ENCODE results near the gene CAMSAP1.

DNA sequence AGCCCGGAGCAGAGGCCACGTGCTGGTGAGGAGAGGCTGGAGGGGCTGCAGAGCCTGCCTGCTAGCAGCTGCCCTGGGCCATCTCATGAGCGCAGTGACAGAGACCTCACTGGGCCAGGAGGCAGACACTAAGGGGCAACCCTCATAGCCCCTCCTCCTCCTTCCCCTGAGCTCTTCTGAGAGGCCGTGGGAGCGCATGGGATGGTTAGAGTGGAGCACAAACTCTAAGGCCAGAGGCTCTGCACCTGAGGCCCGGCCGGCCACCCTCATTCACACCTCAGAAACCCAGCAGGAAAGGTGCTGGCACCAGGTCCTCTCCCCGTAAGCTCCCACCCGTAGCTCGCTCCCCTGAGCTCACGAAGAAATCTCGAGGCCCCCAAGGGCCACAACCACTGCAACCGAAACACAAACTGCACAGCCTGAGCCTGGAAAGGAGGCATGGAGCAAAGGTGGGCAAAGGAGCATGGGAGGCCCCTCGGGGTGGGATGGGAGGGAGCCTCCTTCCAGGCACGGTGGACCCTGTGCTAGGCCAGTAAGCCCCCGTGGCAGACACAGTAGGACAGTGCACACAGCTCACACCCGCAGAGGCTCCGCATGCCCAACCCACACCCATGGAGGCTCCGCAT lies 17.7 kb downstream of the CAMSAP1 start:
- TF ChIP-seq MEF2A (IDR thresholded peaks at IDR 0.05; ENCODE audit: insufficient read depth, low read depth, low read length) (no peak), SMC3 (IDR thresholded peaks at IDR 0.05; ENCODE audit: borderline replicate concordance, low read length) (no peak), CTCF (IDR thresholded peaks at IDR 0.05 in 2 of 3, conservative IDR thresholded peaks at IDR 0.05 in 1 of 3; ENCODE audit: control insufficient read depth in 2 of 3, extremely low read depth in 1 of 3, insufficient read depth in 1 of 3, low read depth in 3 of 3, low read length in 3 of 3) (no peak), EGR1 (IDR thresholded peaks at IDR 0.05; ENCODE audit: borderline replicate concordance in 1 of 2, low read depth in 2 of 2, low read length in 2 of 2) (no peak), RAD21 (IDR thresholded peaks at IDR 0.05; ENCODE audit: insufficient read depth, low read depth, low read length) (no peak)
